GM23338 (cell line): ENCODE results near the gene GTF3C1.

Experiments used
- CREB1 ChIP-seq: fragments of 250-450 bp; sonication (Bioruptor Pico); IDR thresholded peaks from 2 replicates; pipeline ENCODE4 v1.5.0; 2020; ENCODE audit warnings: low read depth, mild to moderate bottlenecking, moderate library complexity
- CTCF ChIP-seq, 2 experiments: fragments of 200-600 bp in 1 of 2; sonication (generic) in 1 of 2; conservative IDR thresholded peaks; 2 replicates each; pipeline versions ENCODE4 v1.5.1 to v1.6.1; 2016 to 2017; ENCODE audit warnings: antibody characterized with exemption in 2 of 2, low read depth in 2 of 2, mild to moderate bottlenecking in 2 of 2, moderate library complexity in 1 of 2
- EZH2 ChIP-seq: fragments of 200-600 bp; sonication (generic); IDR thresholded peaks from one replicate; pipeline ENCODE4 v1.8.0; 2017; ENCODE audit warnings: antibody characterized with exemption, mild to moderate bottlenecking, low read depth; ENCODE audit not compliant: unreplicated experiment
- EZH2phosphoT487 ChIP-seq: fragments of 200-600 bp; sonication (generic); IDR thresholded peaks from one replicate; pipeline ENCODE4 v1.8.1; 2018; ENCODE audit warnings: antibody characterized with exemption; ENCODE audit not compliant: unreplicated experiment
- POLR2AphosphoS5 ChIP-seq: IDR thresholded peaks from 2 replicates; pipeline ENCODE4 v1.6.1; 2016; ENCODE audit warnings: antibody characterized with exemption, low read depth
- REST ChIP-seq: IDR thresholded peaks from one replicate; pipeline ENCODE4 v1.6.1; 2018; ENCODE audit warnings: antibody characterized with exemption; ENCODE audit not compliant: unreplicated experiment

GRCh38 chr16:27558932-27559331 is 9.2 kb upstream of the GTF3C1 start:
- no peak for TF ChIP-seq POLR2AphosphoS5
- no peak for TF ChIP-seq CTCF (conservative IDR thresholded peaks at IDR 0.05; ENCODE audit: low read depth in 2 of 2)
- no peak for TF ChIP-seq CREB1 (CRISPR knock-in tag)
- TF ChIP-seq EZH2: no peak
- no peak for TF ChIP-seq REST
- no peak for TF ChIP-seq EZH2phosphoT487
